ENCODE measurements around the gene RSPRY1.
A peak's percentile ranks its signal among the peaks of the same experiment; 100 is the strongest.
"Not testable (repeated sequence)": the region's sequence is repeated elsewhere in the genome, so short reads cannot be mapped to it uniquely, and the experiment has no call there.

RSPRY1 gene

DNA sequence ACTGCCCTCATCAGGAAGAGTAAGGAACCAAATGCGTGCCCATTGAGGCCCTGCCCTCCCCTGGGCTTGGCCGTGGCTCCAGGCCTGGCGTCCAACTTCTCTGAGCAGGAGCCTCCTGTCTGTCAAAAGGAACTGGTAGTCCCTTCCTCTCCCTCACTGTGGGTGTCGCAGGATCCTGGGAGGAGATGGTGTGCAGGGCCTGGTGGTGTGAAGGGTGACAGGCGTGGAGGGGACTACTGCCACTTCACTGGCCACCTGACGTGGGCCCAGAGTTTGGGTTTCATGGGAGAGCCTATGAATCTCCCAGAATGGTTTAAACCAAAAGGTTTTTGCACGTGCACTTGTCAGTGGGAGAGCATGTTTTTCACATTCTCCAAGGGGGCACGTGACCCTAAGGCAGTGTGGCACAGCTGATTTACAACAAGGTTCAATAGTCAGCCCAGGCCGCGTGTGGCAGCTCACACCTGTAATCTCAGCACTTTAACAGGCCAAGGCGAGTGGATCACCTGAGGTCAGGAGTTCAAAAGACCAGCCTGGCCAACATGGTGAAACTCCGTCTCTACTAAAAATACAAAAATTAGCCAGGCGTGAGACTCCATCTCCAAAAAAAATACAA lies 71.4 kb downstream of the RSPRY1 start:
- DNase-seq: no peak

DNA sequence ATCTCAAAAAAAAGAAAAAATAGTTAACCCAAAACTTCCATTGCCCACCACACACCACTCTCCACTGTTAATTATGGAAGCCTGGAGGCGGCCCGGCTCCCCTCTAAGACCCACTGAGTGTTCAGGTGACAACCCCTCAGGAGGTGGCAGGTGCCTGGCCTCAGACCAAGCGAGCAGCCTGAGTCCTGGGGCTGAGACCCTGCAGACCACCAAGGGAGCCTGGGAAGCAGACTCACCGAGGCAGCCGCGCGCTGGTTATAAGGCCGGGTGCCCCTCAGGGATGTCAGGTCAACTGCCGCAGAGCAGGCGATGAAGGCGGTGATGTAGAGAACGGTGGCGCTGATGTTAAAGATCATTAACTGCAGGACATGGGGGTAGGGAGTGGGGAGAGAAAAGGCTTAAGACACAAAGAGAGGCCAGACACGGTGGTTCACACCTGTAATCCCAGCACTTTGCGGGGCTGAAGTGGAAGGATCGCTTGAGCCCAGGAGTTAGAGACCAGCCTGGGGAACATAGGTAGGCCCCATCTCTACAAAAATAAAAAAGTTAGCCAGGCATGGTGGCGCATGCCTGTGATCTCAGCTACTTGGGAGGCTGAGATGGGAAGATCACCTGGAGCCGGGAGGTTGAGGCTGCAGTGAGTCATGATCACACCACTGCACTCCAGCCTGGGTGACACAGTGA lies 72.2 kb downstream of the RSPRY1 start:
- DNase-seq: no peak

GRCh38 chr16:57258910-57259475 lies 72.9 kb downstream of the RSPRY1 start:
- DNase-seq: no peak

DNA sequence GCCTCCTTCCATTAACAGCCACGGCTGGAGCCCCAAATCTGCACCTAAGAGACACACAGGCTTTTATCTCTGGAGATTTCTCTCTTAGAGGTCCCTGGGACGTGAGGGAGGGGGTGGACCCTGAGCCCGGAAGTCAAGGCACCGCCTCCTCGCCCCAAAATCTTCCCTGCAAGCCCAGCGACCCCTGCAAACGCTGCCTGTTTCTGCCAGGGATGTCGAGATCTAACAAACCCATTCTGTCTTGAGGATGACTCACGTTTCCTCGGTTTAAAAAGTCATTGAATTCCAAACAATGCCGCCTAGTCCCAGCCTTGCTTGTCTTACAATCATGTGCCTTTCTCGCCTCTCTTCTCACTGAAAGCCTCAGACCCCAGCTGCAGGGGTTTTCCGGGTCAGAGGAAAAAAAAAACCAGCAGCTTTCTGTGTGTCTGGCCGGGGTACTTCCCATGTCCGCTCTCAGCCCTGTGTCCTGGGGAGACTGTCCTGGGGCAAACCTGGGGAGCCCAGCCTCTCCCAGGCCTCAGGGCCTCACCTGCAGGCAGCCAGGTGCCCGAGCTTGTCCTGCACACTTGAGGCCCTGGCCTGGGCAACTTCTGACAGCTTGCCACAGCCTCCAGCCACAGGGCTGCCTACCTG lies 74.3 kb downstream of the RSPRY1 start:
- DNase-seq: peak; percentile 25

DNA sequence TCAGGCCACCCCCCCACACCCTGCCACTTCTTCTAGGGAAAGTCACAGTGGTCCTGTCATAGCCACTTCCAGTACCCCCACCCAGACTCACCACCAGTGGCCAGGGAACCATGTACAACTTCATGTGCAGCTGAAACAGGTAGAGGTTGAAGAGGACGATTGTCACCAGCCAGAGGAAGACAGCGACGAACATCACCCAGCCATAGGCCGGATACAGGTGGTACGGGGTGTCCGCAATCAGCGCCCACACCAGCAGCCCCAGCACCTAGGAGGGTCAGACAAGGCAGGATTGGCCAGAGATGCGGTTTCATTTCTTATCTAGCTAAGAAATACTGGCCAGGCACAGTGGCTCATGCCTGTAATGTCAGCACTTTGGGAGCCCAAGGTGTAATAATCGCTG lies 75.7 kb downstream of the RSPRY1 start:
- no peak for DNase-seq

DNA sequence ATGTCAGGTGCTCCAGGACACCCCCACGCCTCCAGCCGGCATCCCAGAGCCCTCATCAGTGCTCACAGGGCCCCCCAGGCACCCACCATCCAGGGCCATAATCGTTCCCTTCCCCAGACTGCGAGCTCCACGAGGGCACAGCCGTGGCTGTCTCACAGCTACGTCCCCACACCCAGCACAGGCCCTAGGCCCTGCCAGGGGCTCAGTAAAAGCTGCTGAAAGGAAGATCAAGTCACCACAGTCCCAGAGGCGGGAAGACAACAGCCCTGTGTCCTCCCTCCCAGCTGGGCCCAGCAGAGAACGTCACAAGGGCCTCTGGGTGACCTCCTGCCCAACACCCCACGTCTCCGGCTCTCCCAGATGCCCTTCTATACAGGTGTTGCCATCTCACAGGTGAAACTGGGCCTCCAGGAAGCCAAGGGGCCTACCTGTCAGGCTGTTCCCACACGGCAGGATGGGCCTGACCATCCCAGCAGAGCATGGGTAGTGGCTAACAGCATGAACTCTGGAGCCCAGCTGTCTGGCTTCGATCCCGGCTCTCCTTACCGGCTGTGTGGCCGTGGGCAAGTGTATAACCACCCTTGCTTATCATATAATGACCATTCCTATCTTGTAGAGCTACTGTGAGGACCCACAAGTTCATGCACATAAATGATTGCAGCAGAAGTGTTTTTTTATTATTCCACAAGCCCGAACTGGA lies 76.9 kb downstream of the RSPRY1 start:
- DNase-seq: no peak

- no peak for DNase-seq
These were observed 77.6 kb downstream of the RSPRY1 start for GRCh38 chr16:57263541-57264351.

DNA sequence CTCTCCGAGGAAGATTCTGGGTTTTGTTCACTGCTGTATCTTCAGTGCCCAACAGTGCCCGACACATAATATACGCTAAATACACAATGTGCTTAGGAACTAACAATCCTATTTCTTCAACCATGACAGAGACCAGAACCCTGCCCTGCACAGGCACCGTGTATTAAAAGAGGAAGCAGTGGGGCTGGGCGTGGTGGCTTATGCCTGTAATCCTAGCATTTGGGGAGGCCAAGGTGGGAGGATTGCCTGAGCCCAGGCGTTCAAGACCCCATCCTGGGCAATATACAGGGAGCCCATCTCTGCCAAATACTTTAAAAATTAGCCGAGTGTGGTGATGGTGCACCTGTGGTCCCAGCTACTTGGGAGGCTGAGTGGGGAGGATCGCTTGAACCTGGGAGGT lies 78.3 kb downstream of the RSPRY1 start:
- no peak for DNase-seq

- no peak for DNase-seq
These were observed 78.8 kb downstream of the RSPRY1 start for GRCh38 chr16:57264950-57265371.

DNA sequence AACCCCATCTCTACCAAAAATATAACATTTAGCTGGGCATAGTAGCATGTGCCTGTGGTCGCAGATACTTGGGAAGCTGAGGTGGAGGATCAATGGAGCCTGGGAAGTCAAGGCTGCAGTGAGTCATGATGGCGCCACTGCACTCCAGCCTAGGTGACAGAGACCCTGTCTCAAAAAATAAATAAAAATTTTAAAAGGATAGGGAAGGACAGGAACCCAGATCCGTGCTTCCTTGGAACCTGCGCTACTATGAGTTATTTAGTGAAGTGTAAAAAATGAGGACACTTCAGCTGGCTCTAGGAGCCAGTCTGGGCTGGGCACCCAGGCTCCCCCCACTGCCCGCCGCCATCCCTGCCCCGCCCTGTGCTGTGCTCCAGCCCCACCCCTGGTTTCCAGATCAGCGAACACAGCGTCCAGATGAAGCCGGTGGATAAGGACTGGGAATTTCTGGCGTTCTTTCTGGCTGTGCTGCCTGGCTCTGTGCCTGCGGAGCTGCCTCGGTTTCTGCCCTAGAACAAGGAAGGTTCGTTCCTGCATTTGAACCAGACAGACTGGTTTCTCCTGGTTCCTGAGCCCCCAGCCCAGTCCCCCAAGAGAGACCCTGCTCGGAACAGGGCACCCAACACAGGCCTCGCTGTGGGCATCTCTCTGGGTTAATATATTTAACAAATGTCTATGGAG lies 79.9 kb downstream of the RSPRY1 start:
- DNase-seq: no peak

DNA sequence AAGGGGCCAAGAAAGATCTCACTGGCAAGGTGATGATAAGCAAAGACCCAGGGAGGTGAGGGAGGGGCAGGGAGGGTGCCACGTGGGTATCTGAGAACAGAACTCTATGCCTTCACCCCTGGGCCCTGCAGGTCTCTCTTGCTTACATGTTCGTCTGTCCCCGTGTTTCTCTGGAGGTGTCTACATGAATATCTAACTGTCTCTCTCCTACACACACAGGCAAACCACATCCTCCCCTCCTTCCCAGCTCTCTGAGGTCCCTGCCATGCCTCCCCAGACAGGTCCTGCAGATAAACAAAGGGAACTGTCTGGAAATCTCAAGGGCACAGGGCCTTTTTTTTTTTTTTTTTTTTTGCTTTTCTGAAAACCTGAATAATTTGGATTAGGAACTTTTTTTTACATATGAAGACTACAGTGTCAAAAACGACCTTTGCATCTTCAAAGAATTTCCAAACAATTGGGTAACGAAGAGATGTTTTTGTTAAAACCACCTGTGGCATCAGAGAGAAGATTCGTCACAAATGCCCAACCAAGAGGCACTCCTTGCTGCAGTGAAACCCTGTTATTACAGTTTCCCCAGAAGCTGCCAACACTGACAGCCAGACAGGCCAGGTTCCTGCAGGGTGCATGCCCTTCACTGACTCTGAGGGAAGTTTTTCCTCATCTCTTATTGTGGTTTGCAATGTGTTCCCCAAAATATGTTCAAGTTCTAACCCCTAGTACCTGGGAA lies 80.6 kb downstream of the RSPRY1 start:
- DNase-seq: peak; percentile 39

- not testable (repeated sequence) for DNase-seq
These were observed 81.2 kb downstream of the RSPRY1 start for GRCh38 chr16:57267343-57267742.

- no peak for DNase-seq
These were observed 83.0 kb downstream of the RSPRY1 start for GRCh38 chr16:57268804-57269800.

DNA sequence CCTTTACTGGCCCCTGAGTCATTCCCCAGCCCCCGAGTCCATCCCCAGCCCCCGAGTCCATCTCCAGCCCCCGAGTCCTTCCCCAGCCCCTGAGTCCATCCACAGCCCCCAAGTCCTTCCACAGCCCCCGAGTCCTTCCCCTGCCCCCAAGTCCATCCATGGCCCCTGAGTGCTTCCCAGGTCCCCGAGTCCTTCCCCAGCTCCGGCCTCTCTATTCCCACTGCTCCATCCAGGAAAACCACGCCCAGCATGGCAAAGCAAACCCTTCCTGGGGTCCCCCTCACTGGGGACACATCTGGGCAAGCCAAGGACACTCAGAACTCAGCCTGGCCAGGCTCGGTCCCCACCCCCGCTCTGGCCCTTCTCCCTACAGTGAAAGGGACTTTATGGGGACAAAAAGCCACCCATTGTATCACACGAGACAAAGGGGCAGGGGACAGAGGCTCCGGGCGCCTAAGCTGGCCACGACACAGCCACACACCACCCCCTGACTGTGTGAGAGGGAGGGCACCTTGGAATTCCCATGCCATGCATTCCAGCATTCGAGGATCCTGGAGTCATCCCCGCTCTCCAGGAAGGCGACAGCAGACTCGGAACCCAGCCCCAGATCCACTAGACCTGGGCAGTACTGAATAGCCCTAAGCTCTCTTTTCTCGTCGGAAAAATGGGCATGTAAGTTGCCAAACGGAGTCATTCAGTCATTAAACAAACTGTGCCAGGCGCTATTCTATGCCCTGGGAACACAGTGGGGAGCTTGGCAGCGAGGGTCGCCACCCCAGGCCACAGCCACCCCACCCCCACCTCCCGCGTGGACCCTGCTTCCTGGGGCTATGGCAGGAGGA lies 84.3 kb downstream of the RSPRY1 start:
- DNase-seq: no peak

DNA sequence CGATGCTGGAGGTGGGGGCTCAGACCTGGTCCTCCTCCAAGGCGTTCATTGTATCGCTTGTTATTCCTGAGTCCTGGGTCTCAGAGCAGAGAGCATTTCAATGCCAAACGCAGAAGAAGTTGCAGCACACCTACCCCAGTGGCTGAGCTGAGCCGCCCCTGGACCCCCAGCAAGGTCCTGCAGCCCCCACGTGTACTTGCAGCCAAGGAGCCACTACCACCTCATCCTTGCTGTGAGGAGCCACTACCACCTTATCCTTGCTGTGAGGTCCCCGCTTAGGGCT lies 84.9 kb downstream of the RSPRY1 start:
- no peak for DNase-seq

GRCh38 chr16:57271867-57272495 lies 85.9 kb downstream of the RSPRY1 start:
- no peak for DNase-seq

DNA sequence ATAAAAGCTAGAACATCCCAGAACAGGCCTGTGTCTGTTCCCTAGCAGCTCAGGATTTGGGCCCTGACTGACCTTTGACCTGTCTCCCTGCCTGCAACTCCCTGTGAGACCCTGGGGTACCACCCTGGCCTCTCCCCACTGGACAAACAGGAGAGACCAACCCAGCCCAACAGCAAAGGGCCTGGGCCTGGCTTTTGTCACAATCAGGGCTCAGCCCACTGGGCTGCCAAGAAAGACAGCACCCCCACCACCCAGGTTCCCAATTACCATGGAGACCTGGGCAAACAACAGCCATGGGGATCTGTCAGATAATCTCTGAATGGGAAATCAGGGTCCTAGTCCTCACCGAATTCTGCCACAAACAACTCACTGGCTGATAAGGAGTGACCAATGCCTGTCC lies 87.2 kb downstream of the RSPRY1 start:
- DNase-seq: no peak

- no peak for DNase-seq
These were observed 87.7 kb downstream of the RSPRY1 start for GRCh38 chr16:57273826-57274225.

GRCh38 chr16:57275946-57276345 lies 89.8 kb downstream of the RSPRY1 start:
- not testable (repeated sequence) for DNase-seq

Data from CD4-positive, alpha-beta T cell treated with Interleukin-17A for 1 hour (primary cell).